SK-N-DZ (cell line): ENCODE data around the gene TOM1L2.
"Not testable (repeated sequence)": the region's sequence is repeated elsewhere in the genome, so short reads cannot be mapped to it uniquely, and the experiment has no call there.

Source experiments
- DNase-seq: peaks from one replicate; pipeline ENCODE4 v3.0.0-alpha.2; 2015; ENCODE audit warnings: low spot score

TOM1L2 gene

DNA sequence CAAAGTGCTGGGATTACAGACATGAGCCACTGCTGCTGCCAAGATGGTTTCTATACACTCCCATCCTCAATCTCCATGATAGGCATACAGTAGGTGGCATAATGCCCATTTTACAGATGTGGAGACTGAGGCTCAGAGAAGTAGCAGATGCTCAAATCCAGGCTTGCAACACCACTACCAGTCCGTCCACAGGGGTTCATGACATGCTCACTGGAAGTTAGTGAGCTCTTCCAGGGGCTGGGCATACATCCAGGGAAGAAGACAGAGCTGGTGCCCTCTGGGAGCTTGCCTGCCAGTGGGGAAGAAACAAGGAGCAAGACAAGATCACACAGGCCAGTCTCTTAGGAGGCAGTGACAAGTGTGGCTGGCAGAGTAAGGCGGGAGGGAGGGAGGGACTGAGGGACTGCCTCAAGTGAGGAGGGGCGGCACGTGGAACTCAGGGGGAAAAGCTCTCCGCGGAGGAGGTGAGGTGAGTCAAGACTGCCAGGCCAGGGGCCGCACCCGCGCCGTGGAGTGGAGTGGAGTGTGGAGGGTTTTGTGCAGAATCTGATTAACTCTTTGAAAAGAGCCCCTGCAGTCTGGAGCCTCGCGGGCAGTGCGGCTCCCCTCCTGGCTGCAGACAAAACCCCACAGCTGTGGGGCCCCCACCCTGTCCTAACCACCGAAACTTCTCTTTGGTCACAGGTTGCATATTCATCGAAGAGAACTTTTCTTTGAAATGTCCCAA, 163.3 kb downstream of the TOM1L2 start:
- no peak for DNase-seq

DNA sequence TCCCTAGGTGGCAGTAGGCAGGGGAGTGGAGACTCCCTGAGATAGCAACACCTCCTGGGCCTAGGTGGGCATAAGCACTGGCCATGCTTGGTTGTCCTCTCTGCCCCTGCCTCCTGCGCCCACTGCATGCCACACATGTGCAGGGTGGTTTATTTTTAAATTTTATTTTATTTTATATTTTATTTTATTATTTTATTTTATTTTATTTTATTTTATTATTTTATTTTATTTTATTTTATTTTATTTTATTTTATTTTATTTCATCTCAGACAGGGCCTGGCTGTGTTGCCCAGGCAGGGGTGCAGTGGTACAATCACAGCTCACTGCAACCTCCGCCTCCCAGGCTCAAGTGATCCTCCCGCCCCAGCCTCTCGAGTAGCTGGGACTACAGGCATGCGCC, 164.0 kb downstream of the TOM1L2 start:
- DNase-seq = not testable (repeated sequence)

DNA sequence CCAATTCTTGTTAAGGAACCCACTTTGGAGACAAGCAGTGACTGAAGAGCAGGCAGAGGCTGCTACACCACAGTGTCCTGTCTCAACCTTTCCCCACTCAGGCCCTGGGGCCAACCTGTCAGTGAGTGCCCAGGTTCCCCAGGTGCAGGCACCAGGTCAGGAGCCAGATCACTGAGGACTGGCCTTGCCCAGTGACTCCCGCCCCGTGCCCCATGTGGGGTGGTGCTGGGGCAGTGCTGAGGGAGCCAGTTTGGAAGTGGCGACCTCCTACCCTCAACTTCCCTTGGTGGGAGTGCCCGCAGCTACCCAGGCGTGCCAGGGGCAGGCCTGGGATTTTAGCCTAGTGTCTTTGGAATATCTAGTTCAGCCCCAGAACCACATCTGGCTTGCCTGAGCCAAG, 164.8 kb downstream of the TOM1L2 start:
- DNase-seq = no peak

DNA sequence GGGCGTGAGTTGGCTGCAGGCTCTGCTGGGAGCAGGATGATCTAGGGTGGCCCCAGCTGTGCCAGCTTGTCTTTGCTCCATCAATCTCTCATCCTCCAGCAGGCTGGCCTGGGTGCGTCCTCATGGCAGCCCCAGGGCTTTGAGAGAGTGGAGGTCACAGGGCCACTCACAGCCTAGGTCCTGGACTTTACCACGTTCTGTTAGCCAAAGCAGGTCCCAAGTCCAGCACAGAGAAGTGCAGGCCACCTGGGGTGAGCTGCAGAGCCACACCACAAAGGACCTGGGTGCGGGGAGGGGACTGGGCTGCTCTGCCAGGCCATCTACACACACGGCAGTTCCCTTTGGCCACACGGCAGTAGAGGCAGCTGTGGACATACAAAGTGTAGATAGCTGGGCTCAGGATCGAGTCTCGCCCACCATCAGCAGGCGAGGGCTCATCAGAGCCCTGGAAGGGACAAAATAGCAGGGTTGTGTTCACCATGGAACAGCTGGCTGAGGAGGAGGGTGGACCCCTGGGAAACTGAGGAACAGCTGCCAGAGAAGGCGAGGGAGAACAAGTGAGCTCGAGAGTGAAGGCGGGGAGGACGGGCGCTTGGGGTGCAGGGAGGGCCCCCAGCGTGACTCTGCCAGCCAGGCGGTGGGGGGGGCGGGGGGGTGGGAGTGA, 165.5 kb downstream of the TOM1L2 start:
- DNase-seq = no peak

DNA sequence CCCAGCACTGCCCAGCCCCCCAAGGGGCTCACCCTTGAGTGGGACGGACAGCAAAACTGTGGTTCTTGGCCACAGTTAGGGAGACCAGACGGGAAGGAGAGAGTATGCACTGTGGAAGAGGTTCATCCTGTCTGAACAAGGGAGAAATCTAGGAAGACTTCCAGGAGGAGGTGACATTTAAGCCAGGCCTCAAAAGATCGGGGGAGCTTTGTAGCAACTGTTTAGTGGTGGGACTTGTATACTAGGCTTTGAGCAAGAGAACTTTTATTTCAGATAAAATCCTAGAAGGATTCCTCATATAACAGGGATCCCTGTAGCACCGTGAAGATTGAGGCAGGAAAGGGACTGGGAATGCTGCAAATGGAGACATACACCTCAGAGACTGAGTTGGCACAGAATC, 166.2 kb downstream of the TOM1L2 start:
- DNase-seq = no peak

DNA sequence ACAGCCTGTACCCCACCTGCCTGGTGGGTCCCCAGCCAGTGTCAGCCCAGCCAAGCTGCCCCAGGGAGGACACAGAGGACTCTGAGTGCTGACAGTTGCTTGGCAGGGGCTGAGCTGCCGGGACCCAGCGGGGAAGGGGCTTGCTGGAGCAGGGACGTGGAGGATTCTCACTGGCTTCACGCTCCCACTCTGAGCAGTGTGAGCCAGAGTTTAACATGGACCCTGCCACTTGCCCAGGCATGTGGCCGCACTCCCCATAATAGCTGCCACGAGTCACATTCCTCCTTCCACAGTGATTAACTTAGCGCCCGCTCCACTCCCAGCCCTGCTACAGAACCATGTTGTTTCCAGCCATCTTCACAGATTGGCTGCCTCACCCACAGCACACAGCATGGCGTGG, 166.6 kb downstream of the TOM1L2 start:
- no peak for DNase-seq

DNA sequence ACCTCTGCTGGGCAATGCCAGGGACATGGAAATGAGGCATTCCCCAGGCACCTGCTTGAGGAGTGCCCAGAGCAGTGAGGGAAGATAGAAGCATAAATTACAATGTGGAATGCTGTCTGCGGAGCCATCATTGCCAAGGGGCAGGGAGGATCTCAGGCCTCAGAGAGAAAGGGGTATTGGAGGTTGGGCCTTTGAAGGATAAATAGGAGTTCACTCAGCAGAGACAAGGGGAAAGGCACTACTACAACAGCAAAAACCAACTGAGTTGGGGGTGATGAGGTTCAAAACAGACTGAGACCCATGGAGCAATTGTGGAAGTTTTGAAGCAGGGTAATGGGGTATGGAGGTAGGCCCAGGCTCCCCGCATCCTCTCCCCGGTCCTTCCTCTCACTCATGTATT, 168.2 kb downstream of the TOM1L2 start:
- no peak for DNase-seq

DNA sequence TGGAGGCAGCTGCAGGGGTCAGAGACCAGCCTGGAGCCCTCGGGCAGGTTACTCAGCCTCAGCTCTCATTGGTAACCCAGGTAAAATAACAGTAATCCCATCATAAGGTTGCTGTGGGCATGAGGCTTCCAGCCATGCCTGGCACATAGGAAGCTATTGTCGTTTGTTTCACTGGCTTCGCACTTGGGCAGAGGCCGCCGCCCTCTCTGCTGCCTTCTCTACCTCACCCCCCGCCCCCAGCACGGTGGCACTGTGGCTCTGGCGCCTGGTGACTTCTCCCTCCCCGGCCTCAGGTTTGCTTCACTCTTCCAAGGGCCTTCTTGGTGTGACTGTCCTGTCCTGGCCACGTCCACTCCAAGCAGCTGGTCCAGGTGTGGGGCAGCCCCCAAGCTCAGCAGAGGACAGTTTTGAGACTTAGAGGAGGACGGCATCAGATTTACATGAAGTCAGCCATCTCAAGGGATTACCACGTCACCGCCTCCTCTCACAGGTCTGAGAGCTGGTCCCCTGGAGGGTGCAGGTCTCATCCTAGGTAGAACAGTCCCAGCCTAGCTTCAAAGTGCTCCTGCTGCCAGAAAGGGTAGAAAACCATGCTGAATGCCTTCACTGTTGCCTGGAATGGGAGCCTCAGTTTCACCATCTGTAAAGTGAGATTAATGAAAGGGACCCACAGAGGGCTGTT, 170.3 kb downstream of the TOM1L2 start:
- DNase-seq = no peak

DNA sequence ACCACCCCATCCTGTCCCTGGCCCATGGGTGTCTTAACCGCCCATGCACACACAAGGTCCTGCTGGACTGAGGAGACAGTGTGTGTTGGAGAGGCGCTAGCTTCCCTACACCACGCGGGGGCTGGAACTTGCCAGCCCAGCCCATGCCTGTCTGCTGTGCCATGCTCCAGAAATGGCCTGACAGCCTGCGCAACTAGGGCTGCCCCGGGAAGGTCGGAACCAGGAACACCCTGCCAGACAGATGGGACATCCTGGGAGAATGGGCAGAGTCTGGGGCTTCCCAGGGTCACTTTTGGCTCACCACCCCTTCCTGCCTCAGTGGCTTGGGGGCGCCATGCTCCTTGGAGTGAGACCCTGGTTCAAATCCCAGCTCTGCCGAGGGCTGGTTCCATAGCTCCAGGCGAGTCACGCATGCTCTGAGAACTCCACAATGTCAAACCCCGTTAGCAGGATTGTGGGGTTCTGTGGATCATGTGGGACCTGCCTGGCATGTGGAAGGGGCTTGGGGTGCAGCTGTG, 171.6 kb downstream of the TOM1L2 start:
- no peak for DNase-seq

DNA sequence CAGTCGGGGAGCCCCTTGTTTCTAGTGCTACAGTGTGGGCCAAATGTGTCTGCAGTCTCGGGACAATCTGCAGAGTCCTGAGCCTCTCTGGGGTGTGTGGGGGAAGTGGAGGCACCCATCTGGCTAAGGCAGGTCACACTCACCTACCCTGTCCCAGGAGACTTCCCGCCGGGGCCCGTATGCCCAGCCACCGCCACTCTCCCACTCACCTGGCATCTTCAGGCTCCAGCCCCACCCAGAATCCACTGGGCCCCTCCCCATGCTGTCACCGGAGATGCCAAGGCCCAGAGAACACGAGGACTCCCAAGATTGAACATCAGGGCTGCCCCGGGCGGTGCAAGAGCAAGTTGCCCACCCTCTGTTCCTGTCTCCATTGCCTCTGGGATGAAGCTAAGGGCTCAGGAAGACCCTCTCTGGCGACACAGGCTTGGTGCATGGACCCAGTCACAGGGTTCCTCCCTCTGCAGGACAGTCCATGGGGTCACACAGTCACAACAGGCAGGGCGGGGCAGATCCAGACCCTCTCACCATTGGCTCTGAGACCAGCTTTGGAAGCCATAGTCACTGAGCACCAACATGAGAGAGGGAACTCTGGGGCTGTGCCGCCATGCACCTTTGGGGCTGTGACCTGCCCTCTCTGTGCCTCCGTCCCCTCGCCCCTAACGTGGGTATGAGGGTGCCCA, 173.5 kb downstream of the TOM1L2 start:
- no peak for DNase-seq

DNA sequence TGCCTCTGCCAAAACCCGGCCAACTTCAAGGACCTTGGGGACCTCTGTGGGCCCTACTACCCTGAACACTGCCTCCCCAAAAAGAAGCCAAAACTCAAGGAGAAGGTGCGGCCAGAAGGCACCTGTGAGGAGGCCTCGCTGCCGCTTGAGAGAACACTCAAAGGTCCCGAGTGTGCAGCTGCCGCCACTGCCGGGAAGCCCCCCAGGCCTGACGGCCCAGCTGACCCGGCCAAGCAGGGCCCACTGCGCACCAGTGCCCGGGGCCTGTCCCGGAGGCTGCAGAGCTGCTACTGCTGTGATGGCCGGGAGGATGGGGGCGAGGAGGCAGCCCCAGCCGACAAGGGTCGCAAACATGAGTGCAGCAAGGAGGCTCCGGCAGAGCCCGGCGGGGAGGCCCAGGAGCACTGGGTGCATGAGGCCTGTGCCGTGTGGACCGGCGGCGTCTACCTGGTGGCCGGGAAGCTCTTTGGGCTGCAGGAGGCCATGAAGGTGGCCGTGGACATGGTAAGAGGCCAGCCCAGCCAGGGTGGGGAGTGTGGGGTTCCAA, 174.1 kb downstream of the TOM1L2 start:
- no peak for DNase-seq

DNA sequence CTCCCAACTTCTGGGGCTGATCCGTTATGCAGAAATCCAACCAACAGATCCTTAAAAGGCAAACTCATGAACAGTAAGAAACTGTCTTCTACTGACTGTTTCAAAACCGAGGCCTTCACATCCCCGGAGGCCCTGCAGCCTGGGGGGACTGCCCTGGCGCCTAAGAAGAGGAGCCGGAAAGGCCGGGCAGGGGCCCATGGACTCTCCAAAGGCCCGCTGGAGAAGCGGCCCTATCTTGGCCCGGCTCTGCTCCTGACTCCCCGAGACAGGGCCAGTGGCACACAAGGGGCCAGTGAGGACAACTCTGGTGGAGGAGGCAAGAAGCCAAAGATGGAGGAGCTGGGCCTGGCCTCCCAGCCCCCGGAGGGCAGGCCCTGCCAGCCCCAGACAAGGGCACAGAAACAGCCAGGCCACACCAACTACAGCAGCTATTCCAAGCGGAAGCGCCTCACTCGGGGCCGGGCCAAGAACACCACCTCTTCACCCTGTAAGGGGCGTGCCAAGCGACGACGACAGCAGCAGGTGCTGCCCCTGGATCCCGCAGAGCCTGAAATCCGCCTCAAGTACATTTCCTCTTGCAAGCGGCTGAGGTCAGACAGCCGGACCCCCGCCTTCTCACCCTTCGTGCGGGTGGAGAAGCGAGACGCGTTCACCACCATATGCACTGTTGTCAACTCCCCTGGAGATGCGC, 174.9 kb downstream of the TOM1L2 start:
- no peak for DNase-seq

DNA sequence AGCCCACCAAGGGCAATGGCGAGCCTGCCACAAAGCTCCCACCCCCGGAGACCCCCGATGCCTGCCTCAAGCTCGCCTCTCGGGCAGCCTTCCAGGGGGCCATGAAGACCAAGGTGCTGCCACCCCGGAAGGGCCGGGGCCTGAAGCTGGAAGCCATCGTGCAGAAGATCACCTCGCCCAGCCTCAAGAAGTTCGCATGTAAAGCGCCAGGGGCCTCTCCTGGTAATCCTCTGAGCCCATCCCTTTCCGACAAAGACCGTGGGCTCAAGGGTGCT, 175.5 kb downstream of the TOM1L2 start:
- DNase-seq = no peak

DNA sequence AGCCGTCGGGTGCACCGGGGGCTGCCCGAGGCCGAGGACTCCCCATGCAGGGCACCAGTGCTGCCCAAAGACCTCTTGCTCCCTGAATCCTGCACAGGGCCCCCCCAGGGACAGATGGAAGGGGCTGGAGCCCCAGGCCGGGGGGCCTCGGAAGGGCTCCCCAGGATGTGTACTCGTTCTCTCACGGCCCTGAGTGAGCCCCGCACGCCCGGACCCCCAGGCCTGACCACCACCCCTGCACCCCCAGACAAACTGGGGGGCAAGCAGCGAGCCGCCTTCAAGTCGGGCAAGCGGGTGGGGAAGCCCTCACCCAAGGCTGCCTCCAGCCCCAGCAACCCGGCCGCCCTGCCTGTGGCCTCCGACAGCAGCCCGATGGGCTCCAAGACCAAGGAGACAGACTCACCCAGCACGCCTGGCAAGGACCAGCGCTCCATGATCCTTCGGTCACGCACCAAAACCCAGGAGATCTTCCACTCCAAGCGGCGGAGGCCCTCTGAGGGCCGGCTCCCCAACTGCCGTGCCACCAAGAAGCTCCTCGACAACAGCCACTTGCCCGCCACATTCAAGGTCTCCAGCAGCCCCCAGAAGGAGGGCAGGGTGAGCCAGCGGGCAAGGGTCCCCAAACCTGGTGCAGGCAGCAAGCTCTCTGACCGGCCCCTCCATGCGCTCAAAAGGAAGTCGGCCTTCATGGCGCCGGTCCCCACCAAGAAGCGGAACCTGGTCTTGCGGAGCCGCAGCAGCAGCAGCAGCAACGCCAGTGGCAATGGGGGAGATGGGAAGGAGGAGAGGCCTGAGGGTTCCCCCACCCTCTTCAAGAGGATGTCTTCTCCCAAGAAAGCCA, 176.0 kb downstream of the TOM1L2 start:
- no peak for DNase-seq

DNA sequence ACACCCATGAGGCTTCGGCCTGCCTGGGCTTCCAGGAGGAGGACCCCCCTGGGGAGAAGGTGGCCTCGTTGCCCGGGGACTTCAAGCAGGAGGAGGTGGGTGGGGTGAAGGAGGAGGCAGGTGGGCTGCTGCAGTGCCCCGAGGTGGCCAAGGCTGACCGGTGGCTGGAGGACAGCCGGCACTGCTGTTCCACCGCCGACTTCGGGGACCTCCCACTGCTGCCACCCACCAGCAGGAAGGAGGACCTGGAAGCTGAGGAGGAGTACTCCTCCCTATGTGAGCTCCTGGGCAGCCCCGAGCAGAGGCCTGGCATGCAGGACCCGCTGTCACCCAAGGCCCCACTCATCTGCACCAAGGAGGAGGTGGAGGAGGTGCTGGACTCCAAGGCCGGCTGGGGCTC, 176.9 kb downstream of the TOM1L2 start:
- DNase-seq = no peak

DNA sequence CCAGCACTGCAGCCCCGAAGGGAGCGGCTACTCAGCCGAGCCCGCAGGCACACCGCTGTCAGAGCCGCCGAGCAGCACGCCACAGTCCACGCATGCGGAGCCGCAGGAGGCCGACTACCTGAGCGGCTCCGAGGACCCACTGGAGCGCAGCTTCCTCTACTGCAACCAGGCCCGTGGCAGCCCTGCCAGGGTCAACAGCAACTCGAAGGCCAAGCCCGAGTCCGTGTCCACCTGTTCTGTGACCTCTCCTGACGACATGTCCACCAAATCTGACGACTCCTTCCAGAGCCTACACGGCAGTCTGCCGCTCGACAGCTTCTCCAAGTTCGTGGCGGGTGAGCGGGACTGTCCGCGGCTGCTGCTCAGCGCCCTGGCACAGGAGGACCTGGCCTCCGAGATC, 177.8 kb downstream of the TOM1L2 start:
- no peak for DNase-seq
